ENCODE measurements around the gene ZDHHC5. TPM values are rescaled to one million over a fixed set of nuclear protein-coding genes. Genes with fewer than 3 reads are reported as not detected.

ZDHHC5 gene
- total and polyA plus RNA-seq, 2 donors (not counting 1 experiment from before 2014, with no cell fraction given): 31.5 to 53.8 TPM

DNA sequence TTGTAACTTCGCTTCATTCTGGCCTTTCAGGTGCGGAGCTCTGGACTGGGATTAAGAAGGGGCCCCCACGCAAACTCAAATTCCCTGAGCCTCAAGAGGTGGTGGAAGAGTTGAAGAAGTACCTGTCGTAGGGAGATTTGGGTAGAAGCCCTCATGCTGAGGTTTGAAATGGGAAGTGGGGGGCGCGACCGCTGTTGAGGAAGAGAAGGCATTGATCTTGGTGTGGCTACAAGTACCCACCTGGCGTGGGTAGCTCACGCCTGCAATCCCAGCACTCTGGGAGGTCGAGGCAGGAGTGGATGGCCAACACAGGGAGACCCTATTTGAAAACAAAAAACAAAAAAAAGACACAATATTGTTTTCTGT, 74.2 kb downstream of the ZDHHC5 start:
- no peaks in the 10 kb centered on the region for H3K27me3 ChIP-seq (replicated peaks in 1 of 4; ENCODE audit: control extremely low read depth in 1 of 4, control insufficient read depth in 3 of 4, insufficient read depth in 4 of 4, low read length in 3 of 4)
- peaks cover 11 to 32% of the 10 kb centered on the region in 2 donors for H3K4me1 ChIP-seq (ENCODE audit: control insufficient read depth in 2 of 2, insufficient read depth in 2 of 2, low read length in 2 of 2)
- H3K4me3 ChIP-seq (ENCODE audit: control extremely low read depth in 1 of 5, extremely low read depth in 1 of 5, insufficient read depth in 1 of 5, low read depth in 2 of 5, low read length in 4 of 5): peak overlapping the region; percentile 83 to 97 (median 94)
- H3K27ac Mint-ChIP-seq: peak overlapping the region; percentile 99
- peak overlapping the region; percentile 91 for H2AFZ ChIP-seq (ENCODE audit: insufficient read depth, low read depth, low read length, poor library complexity, severe bottlenecking)
- no peaks in the 10 kb centered on the region for H3K9me3 ChIP-seq (ENCODE audit: control extremely low read depth in 1 of 3, control insufficient read depth in 2 of 3, insufficient read depth in 1 of 3, low read length in 2 of 3)
- H3K27me3 Mint-ChIP-seq: no peaks in the 10 kb centered on the region
- H3K9me3 Mint-ChIP-seq (ENCODE audit: insufficient read depth): no peaks in the 10 kb centered on the region
- no peaks in the 10 kb centered on the region for H4K20me1 ChIP-seq (ENCODE audit: control insufficient read depth, insufficient read depth, low read length, poor library complexity, severe bottlenecking)
- ATAC-seq (ENCODE audit: low read depth) (no peak), DNase-seq (no peak)
- TF ChIP-seq EZH2 (IDR thresholded peaks at IDR 0.05; ENCODE audit: borderline replicate concordance, insufficient read depth, low read depth, low read length, poor library complexity, severe bottlenecking): no peak
- TF ChIP-seq, protein P1, sequence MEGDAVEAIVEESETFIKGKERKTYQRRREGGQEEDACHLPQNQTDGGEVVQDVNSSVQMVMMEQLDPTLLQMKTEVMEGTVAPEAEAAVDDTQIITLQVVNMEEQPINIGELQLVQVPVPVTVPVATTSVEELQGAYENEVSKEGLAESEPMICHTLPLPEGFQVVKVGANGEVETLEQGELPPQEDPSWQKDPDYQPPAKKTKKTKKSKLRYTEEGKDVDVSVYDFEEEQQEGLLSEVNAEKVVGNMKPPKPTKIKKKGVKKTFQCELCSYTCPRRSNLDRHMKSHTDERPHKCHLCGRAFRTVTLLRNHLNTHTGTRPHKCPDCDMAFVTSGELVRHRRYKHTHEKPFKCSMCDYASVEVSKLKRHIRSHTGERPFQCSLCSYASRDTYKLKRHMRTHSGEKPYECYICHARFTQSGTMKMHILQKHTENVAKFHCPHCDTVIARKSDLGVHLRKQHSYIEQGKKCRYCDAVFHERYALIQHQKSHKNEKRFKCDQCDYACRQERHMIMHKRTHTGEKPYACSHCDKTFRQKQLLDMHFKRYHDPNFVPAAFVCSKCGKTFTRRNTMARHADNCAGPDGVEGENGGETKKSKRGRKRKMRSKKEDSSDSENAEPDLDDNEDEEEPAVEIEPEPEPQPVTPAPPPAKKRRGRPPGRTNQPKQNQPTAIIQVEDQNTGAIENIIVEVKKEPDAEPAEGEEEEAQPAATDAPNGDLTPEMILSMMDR (IDR thresholded peaks at IDR 0.05): no peak
- peaks cover 37% of the 10 kb centered on the region for H3K79me2 ChIP-seq (ENCODE audit: control insufficient read depth, insufficient read depth, low read length)
- H3K4me2 ChIP-seq (replicated peaks; ENCODE audit: low read depth, low read length, poor library complexity, severe bottlenecking): peak overlapping the region; percentile 86
- peak overlapping the region; percentile 90 to 97 for H3K27ac ChIP-seq (ENCODE audit: low read length in 2 of 2)
- H3K4me1 Mint-ChIP-seq: peaks cover 38% of the 10 kb centered on the region
- H3K36me3 ChIP-seq (replicated peaks in 1 of 2; ENCODE audit: control extremely low read depth in 1 of 2, control insufficient read depth in 1 of 2, extremely low read depth in 1 of 2, insufficient read depth in 2 of 2, low read length in 1 of 2): peaks cover 6 to 50% of the 10 kb centered on the region in 2 experiments
- peak overlapping the region; percentile 97 for H3K9ac ChIP-seq (ENCODE audit: low read length)
- intact Hi-C loops (cut with micrococcal nuclease): loop anchor here (5.0 kb wide), 1 partner anchor 175 kb away; the partner anchor contains the start of gene UBE2L6
- ChIA-PET CTCF (interaction anchor here (0.7 to 6.2 kb wide), 7 partner anchors 10 to 174 kb away, joined by 3 to 68 read pairs (median 4); partner anchors contain the start of genes BTBD18, CTNND1 and UBE2L6), POLR2A (interaction anchor here (0.7 to 2.0 kb wide), 10 partner anchors 9 to 417 kb away, joined by 3 to 24 read pairs (median 4); partner anchors contain the start of genes BTBD18, MED19, TMX2 and TNKS1BP1)
- WGBS (ENCODE audit: insufficient coverage): 0% methylated on average over 7 of the region's 10 CpGs
- peak overlapping the region; percentile 99 for H3K4me3 Mint-ChIP-seq

DNA sequence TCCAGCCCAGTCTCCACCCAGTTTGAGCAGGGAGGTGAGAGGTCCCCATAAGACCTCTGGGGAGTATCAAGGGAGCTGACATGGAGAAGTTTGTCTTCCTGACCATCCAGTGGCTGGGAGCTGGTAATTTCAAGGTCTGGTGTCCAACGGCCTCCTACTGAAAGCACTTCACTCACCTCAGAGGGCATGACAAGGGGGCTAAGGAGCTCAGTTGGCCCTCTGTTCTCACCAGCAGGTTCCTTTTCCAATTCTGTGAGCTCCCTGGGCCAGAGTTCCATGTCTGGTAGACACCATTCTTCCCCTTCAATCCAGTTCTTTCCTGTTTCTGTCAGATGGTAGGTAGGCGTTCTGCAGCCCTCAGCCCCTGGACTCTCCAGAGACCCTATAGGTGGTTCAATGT, 76.4 kb downstream of the ZDHHC5 start:
- peaks cover 37% of the 10 kb centered on the region for H3K79me2 ChIP-seq (ENCODE audit: control insufficient read depth, insufficient read depth, low read length)
- peaks cover 11 to 32% of the 10 kb centered on the region in 2 donors for H3K4me1 ChIP-seq (ENCODE audit: control insufficient read depth in 2 of 2, insufficient read depth in 2 of 2, low read length in 2 of 2)
- TF ChIP-seq, protein P1 (IDR thresholded peaks at IDR 0.05): no peak
- TF ChIP-seq EZH2 (IDR thresholded peaks at IDR 0.05; ENCODE audit: borderline replicate concordance, insufficient read depth, low read depth, low read length, poor library complexity, severe bottlenecking): no peak
- intact Hi-C loops (cut with micrococcal nuclease): loop anchor here (5.0 kb wide), 1 partner anchor 177 kb away; the partner anchor contains the start of gene UBE2L6
- ATAC-seq (ENCODE audit: low read depth) (no peak), DNase-seq (no peak)
- no peak overlapping the region for H3K9ac ChIP-seq (ENCODE audit: low read length)
- Mint-ChIP-seq H3K4me1 (peaks cover 41% of the 10 kb centered on the region), H3K27ac (peak overlapping the region; percentile 61), H3K27me3 (no peaks in the 10 kb centered on the region), H3K4me3 (peak overlapping the region; percentile 34), H3K9me3 (ENCODE audit: insufficient read depth) (no peaks in the 10 kb centered on the region)
- POLR2A ChIA-PET: interaction anchor here (0.6 kb wide), 1 partner anchor 416 kb away, joined by 3 read pairs; no protein-coding TSS in a partner anchor
- H4K20me1 ChIP-seq (ENCODE audit: control insufficient read depth, insufficient read depth, low read length, poor library complexity, severe bottlenecking): no peaks in the 10 kb centered on the region
- no peaks in the 10 kb centered on the region for H3K27me3 ChIP-seq (replicated peaks in 1 of 4; ENCODE audit: control extremely low read depth in 1 of 4, control insufficient read depth in 3 of 4, insufficient read depth in 4 of 4, low read length in 3 of 4)
- peaks cover 8 to 38% of the 10 kb centered on the region in 2 experiments for H3K36me3 ChIP-seq (replicated peaks in 1 of 2; ENCODE audit: control extremely low read depth in 1 of 2, control insufficient read depth in 1 of 2, extremely low read depth in 1 of 2, insufficient read depth in 2 of 2, low read length in 1 of 2)
- H3K27ac ChIP-seq (ENCODE audit: low read length in 2 of 2): peak overlapping the region in 1 of 2 donors; percentile 38
- no peak overlapping the region for H3K4me3 ChIP-seq (ENCODE audit: control extremely low read depth in 1 of 5, extremely low read depth in 1 of 5, insufficient read depth in 1 of 5, low read depth in 2 of 5, low read length in 4 of 5)
- no peak overlapping the region for H3K4me2 ChIP-seq (replicated peaks; ENCODE audit: low read depth, low read length, poor library complexity, severe bottlenecking)
- H3K9me3 ChIP-seq (ENCODE audit: control extremely low read depth in 1 of 3, control insufficient read depth in 2 of 3, insufficient read depth in 1 of 3, low read length in 2 of 3): no peaks in the 10 kb centered on the region
- no peak overlapping the region for H2AFZ ChIP-seq (ENCODE audit: insufficient read depth, low read depth, low read length, poor library complexity, severe bottlenecking)
- 100% methylated on average over 2 of the region's 2 CpGs for WGBS (ENCODE audit: insufficient coverage)
- CTCF ChIA-PET: interaction anchor here (0.8 to 6.2 kb wide), 3 partner anchors 17 to 176 kb away, joined by 3 to 68 read pairs (median 4); no protein-coding TSS in a partner anchor
